ENCODE data around the gene FOXD2.

The FOXD2 gene

GRCh38 chr1:47415728-47416318 is 22.0 kb upstream of the FOXD2 start, which contains the start of gene FOXE3:
Gene FOXE3, plus strand, starts transcription at chr1:47416285. Its CDS starts 31 bp downstream, at chr1:47416316.
- no peak for TF ChIP-seq ZBTB7A (IDR thresholded peaks at IDR 0.05; ENCODE audit: low read depth)
- TF ChIP-seq FOXM1 (IDR thresholded peaks at IDR 0.05; ENCODE audit: borderline replicate concordance, low read depth), result no peak
- no peak for TF ChIP-seq TEAD4 (IDR thresholded peaks at IDR 0.05)
- TF ChIP-seq CREB1 (IDR thresholded peaks at IDR 0.05; ENCODE audit: low read depth), result no peak
- no peak for TF ChIP-seq EP300 (IDR thresholded peaks at IDR 0.05; ENCODE audit: borderline replicate concordance)
- no peak for TF ChIP-seq TCF12 (IDR thresholded peaks at IDR 0.05; ENCODE audit: low read depth)
- TF ChIP-seq NFIC (IDR thresholded peaks at IDR 0.05), result no peak
- TF ChIP-seq YY1 (IDR thresholded peaks at IDR 0.05; ENCODE audit: low read depth), result no peak

- no peak for TF ChIP-seq EGR1 (IDR thresholded peaks at IDR 0.05)
Observed at GRCh38 chr1:47416319-47417169, 21.3 kb upstream of the FOXD2 start.

- TF ChIP-seq MAX (IDR thresholded peaks at IDR 0.05) (no peak), YY1 (IDR thresholded peaks at IDR 0.05; ENCODE audit: low read depth) (no peak), REST (IDR thresholded peaks at IDR 0.05; ENCODE audit: low read depth) (no peak), RAD21 (IDR thresholded peaks at IDR 0.05; ENCODE audit: low read depth) (no peak), CREB1 (IDR thresholded peaks at IDR 0.05; ENCODE audit: low read depth) (no peak), NFIC (IDR thresholded peaks at IDR 0.05) (no peak), CEBPB (IDR thresholded peaks at IDR 0.05) (no peak)
Observed at GRCh38 chr1:47417170-47418044, 20.4 kb upstream of the FOXD2 start.

GRCh38 chr1:47418122-47418521 is 19.7 kb upstream of the FOXD2 start:
- TF ChIP-seq TAF1 (IDR thresholded peaks at IDR 0.05; ENCODE audit: low read depth) (no peak), YY1 (IDR thresholded peaks at IDR 0.05; ENCODE audit: low read depth) (no peak), CEBPB (IDR thresholded peaks at IDR 0.05) (no peak), EP300 (IDR thresholded peaks at IDR 0.05; ENCODE audit: borderline replicate concordance) (no peak), RAD21 (IDR thresholded peaks at IDR 0.05; ENCODE audit: low read depth) (no peak), EGR1 (IDR thresholded peaks at IDR 0.05) (no peak), MAX (IDR thresholded peaks at IDR 0.05) (no peak), REST (IDR thresholded peaks at IDR 0.05; ENCODE audit: low read depth) (no peak), TCF12 (IDR thresholded peaks at IDR 0.05; ENCODE audit: low read depth) (no peak), TEAD4 (IDR thresholded peaks at IDR 0.05) (no peak), USF1 (IDR thresholded peaks at IDR 0.05) (no peak), CREB1 (IDR thresholded peaks at IDR 0.05; ENCODE audit: low read depth) (no peak), FOXM1 (IDR thresholded peaks at IDR 0.05; ENCODE audit: borderline replicate concordance, low read depth) (no peak), NFIC (IDR thresholded peaks at IDR 0.05) (no peak), ZBTB7A (IDR thresholded peaks at IDR 0.05; ENCODE audit: low read depth) (no peak)

GRCh38 chr1:47418681-47419325 is 19.0 kb upstream of the FOXD2 start:
- no peak for TF ChIP-seq CREB1 (IDR thresholded peaks at IDR 0.05; ENCODE audit: low read depth)
- TF ChIP-seq REST (IDR thresholded peaks at IDR 0.05; ENCODE audit: low read depth), result peak; percentile 52; the same call in 1 of the 2 replicates
